ENCODE results near the gene TSSK3. TPM values are rescaled to one million over a fixed set of nuclear protein-coding genes. Genes with fewer than 3 reads are reported as not detected.
A peak's percentile ranks its signal among the peaks of the same experiment; 100 is the strongest.

TSSK3 gene
- total RNA-seq, 3 donors from 2014 or later, result 1.8 to 3.6 (median 2.3) TPM

DNA sequence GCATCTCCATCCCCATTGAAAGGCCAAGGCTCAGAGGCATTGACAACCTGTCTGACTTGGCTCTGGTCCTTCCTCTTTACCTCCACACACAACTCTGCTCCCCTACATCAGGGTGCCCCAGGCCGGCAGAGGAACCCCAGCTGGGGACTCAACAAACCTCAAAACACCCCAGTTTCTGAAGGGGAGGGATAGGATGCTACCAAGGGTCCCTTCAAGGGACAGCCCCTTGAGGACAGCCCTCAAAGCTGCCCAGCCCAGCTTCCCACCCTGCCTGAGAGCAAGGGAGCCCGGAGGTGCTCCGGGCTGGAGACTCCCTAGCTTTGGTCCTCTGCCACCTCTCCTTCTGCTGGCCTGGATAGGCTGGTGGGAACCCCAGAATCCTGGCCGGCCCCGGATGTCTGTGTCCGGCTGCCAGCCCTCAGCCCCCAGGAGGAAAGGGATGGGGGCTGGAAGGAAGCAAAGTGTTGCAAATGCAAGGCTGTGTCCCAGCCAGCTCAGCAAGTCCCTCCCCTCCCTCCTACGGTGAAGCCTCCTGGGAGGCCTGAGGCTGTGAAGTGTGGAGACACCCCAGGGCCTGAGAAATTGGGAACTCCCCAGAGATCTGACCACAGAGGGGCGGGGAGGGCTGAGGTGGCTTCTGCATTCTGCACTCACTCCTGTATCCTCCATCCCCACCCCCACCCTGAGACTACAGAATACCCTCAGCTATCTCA is 25.2 kb upstream of the TSSK3 start:
- intact Hi-C loops (cut with DNase I, micrococcal nuclease), result no loop called here
- ATAC-seq (peak; percentile 2), DNase-seq (peak in 2 of 3 donors; percentile 54 to 80)
- no peaks in the 10 kb centered on the region for H3K9me3 ChIP-seq
- TF ChIP-seq, protein P1, sequence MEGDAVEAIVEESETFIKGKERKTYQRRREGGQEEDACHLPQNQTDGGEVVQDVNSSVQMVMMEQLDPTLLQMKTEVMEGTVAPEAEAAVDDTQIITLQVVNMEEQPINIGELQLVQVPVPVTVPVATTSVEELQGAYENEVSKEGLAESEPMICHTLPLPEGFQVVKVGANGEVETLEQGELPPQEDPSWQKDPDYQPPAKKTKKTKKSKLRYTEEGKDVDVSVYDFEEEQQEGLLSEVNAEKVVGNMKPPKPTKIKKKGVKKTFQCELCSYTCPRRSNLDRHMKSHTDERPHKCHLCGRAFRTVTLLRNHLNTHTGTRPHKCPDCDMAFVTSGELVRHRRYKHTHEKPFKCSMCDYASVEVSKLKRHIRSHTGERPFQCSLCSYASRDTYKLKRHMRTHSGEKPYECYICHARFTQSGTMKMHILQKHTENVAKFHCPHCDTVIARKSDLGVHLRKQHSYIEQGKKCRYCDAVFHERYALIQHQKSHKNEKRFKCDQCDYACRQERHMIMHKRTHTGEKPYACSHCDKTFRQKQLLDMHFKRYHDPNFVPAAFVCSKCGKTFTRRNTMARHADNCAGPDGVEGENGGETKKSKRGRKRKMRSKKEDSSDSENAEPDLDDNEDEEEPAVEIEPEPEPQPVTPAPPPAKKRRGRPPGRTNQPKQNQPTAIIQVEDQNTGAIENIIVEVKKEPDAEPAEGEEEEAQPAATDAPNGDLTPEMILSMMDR (IDR thresholded peaks at IDR 0.05), result no peak
- no peaks in the 10 kb centered on the region for H3K36me3 ChIP-seq (ENCODE audit: low read depth)
- peaks cover 34% of the 10 kb centered on the region for H3K4me1 ChIP-seq (ENCODE audit: low read depth)
- no peak overlapping the region for H3K4me3 ChIP-seq

GRCh38 chr1:32337855-32338636 is 24.3 kb upstream of the TSSK3 start:
- TF ChIP-seq, protein P1 (IDR thresholded peaks at IDR 0.05), result no peak
- no peaks in the 10 kb centered on the region for H3K9me3 ChIP-seq
- intact Hi-C loops (cut with DNase I, micrococcal nuclease), result no loop called here
- H3K4me1 ChIP-seq (ENCODE audit: low read depth), result peaks cover 25% of the 10 kb centered on the region
- peak; percentile 49 to 76 (median 66) for DNase-seq
- no peaks in the 10 kb centered on the region for H3K36me3 ChIP-seq (ENCODE audit: low read depth)
- no peak overlapping the region for H3K4me3 ChIP-seq
- ATAC-seq, result peak; percentile 63

GRCh38 chr1:32338637-32339145 is 23.6 kb upstream of the TSSK3 start:
- Histone ChIP-seq H3K9me3 (no peaks in the 10 kb centered on the region), H3K4me1 (ENCODE audit: low read depth) (peaks cover 21% of the 10 kb centered on the region), H3K36me3 (ENCODE audit: low read depth) (no peaks in the 10 kb centered on the region), H3K4me3 (no peak overlapping the region)
- intact Hi-C loops (cut with DNase I, micrococcal nuclease), result no loop called here
- DNase-seq, result peak; percentile 50 to 60 (median 52)
- TF ChIP-seq, protein P1 (IDR thresholded peaks at IDR 0.05), result no peak
- peak; percentile 30 for ATAC-seq

GRCh38 chr1:32339363-32339978 is 22.9 kb upstream of the TSSK3 start:
- ATAC-seq (no peak), DNase-seq (peak in 1 of 3 donors; percentile 33)
- Histone ChIP-seq H3K4me1 (ENCODE audit: low read depth) (peaks cover 17% of the 10 kb centered on the region), H3K4me3 (no peak overlapping the region), H3K36me3 (ENCODE audit: low read depth) (no peaks in the 10 kb centered on the region), H3K9me3 (no peaks in the 10 kb centered on the region)
- intact Hi-C loops (cut with DNase I, micrococcal nuclease), result no loop called here
- TF ChIP-seq, protein P1 (IDR thresholded peaks at IDR 0.05), result no peak

- no peaks in the 10 kb centered on the region for H3K36me3 ChIP-seq (ENCODE audit: low read depth)
- intact Hi-C loops (cut with DNase I, micrococcal nuclease), result no loop called here
- peaks cover 19% of the 10 kb centered on the region for H3K4me1 ChIP-seq (ENCODE audit: low read depth)
- TF ChIP-seq, protein P1 (IDR thresholded peaks at IDR 0.05), result no peak
- no peak for ATAC-seq
- no peaks in the 10 kb centered on the region for H3K9me3 ChIP-seq
- H3K4me3 ChIP-seq, result no peak overlapping the region
- peak in 1 of 3 donors; percentile 27 for DNase-seq
These were observed 21.1 kb upstream of the TSSK3 start for GRCh38 chr1:32341186-32341757.

All from mucosa of descending colon (tissue), 3 donors.